ENCODE results near the gene TMEM132C.

The TMEM132C gene

GRCh38 chr12:128606538-128606937, 339.6 kb downstream of the TMEM132C start:
- DNase-seq (ENCODE audit: insufficient read length, low spot score) (no peak), FAIRE-seq (no peak)
- TF ChIP-seq POLR2A (IDR thresholded peaks at IDR 0.05; ENCODE audit: low read depth, low read length) = no peak

- no peak for TF ChIP-seq POLR2A (IDR thresholded peaks at IDR 0.05; ENCODE audit: low read depth, low read length)
- no peak for FAIRE-seq
These were observed 340.0 kb downstream of the TMEM132C start for GRCh38 chr12:128606970-128607369.

GRCh38 chr12:128607641-128608040, 340.7 kb downstream of the TMEM132C start:
- TF ChIP-seq POLR2A (IDR thresholded peaks at IDR 0.05; ENCODE audit: low read depth, low read length) = no peak
- FAIRE-seq (no peak), DNase-seq (ENCODE audit: insufficient read length, low spot score) (no peak)

More at GRCh38 chr12:128606970-128607369, 340.0 kb downstream of the TMEM132C start:
- no peak for DNase-seq (ENCODE audit: insufficient read length, low spot score)

GRCh38 chr12:128609861-128610260, 342.9 kb downstream of the TMEM132C start:
- TF ChIP-seq POLR2A (IDR thresholded peaks at IDR 0.05; ENCODE audit: low read depth, low read length) = no peak
- FAIRE-seq = no peak

GRCh38 chr12:128611736-128612135, 344.8 kb downstream of the TMEM132C start:
- no peak for DNase-seq (ENCODE audit: insufficient read length, low spot score)
- no peak for FAIRE-seq
- no peak for TF ChIP-seq POLR2A (IDR thresholded peaks at IDR 0.05; ENCODE audit: low read depth, low read length)

More at GRCh38 chr12:128609861-128610260, 342.9 kb downstream of the TMEM132C start:
- no peak for DNase-seq (ENCODE audit: insufficient read length, low spot score)

GRCh38 chr12:128612150-128612850, 345.3 kb downstream of the TMEM132C start:
- FAIRE-seq (no peak), DNase-seq (ENCODE audit: insufficient read length, low spot score) (no peak)
- TF ChIP-seq POLR2A (IDR thresholded peaks at IDR 0.05; ENCODE audit: low read depth, low read length) = no peak

- DNase-seq (ENCODE audit: insufficient read length, low spot score) = no peak
- FAIRE-seq = no peak
- TF ChIP-seq POLR2A (IDR thresholded peaks at IDR 0.05; ENCODE audit: low read depth, low read length) = no peak
These were observed 347.0 kb downstream of the TMEM132C start for GRCh38 chr12:128613837-128614590.

GRCh38 chr12:128617304-128617833, 350.4 kb downstream of the TMEM132C start:
- DNase-seq (ENCODE audit: insufficient read length, low spot score) (no peak), FAIRE-seq (no peak)
- no peak for TF ChIP-seq POLR2A (IDR thresholded peaks at IDR 0.05; ENCODE audit: low read depth, low read length)

- DNase-seq (ENCODE audit: insufficient read length, low spot score) (no peak), FAIRE-seq (no peak)
- TF ChIP-seq POLR2A (IDR thresholded peaks at IDR 0.05; ENCODE audit: low read depth, low read length) = no peak
These were observed 352.3 kb downstream of the TMEM132C start for GRCh38 chr12:128619263-128619662.

GRCh38 chr12:128621304-128621703, 354.3 kb downstream of the TMEM132C start:
- DNase-seq (ENCODE audit: insufficient read length, low spot score) (no peak), FAIRE-seq (no peak)
- TF ChIP-seq POLR2A (IDR thresholded peaks at IDR 0.05; ENCODE audit: low read depth, low read length) = no peak

GRCh38 chr12:128623748-128624147, 356.8 kb downstream of the TMEM132C start:
- TF ChIP-seq POLR2A (IDR thresholded peaks at IDR 0.05; ENCODE audit: low read depth, low read length) = no peak
- FAIRE-seq = no peak
- no peak for DNase-seq (ENCODE audit: insufficient read length, low spot score)

- TF ChIP-seq POLR2A (IDR thresholded peaks at IDR 0.05; ENCODE audit: low read depth, low read length) = no peak
- DNase-seq (ENCODE audit: insufficient read length, low spot score) (no peak), FAIRE-seq (no peak)
These were observed 359.9 kb downstream of the TMEM132C start for GRCh38 chr12:128626808-128627320.

- DNase-seq (ENCODE audit: insufficient read length, low spot score) (no peak), FAIRE-seq (no peak)
- no peak for TF ChIP-seq POLR2A (IDR thresholded peaks at IDR 0.05; ENCODE audit: low read depth, low read length)
These were observed 360.7 kb downstream of the TMEM132C start for GRCh38 chr12:128627659-128628058.

GRCh38 chr12:128629979-128630378, 363.0 kb downstream of the TMEM132C start:
- no peak for DNase-seq (ENCODE audit: insufficient read length, low spot score)
- TF ChIP-seq POLR2A (IDR thresholded peaks at IDR 0.05; ENCODE audit: low read depth, low read length) = no peak
- no peak for FAIRE-seq
